Measurements from ENCODE around the gene MEOX1. TPM values are rescaled to one million over a fixed set of nuclear protein-coding genes. Genes with fewer than 3 reads are reported as not detected.

MEOX1 gene
- total RNA-seq, 1 experiment from 2014 or later: 0.84 TPM

DNA sequence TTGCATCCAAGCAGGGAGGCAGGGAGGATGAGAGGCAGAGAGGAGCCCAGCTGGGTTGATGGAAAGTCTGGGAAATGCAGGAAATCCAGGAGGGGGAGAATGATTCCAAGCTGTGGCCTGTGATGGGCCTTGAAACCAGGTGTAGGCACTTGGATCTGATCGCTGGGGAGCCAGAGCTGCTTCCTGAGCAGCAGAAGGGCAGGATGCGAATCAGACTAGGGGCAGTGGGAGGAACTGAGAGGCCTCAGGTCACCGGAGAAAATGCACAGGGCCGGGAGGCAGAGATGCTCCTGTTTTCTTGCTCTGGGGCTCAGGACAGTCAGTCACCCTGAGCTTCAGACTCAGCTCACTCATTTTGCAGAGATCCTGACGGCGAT is 29.6 kb upstream of the MEOX1 start:
- intact Hi-C loops (cut with micrococcal nuclease): no loop called here
- BruUV-seq (replicated peaks): no TSS peak
- DNase-seq (no peak), ATAC-seq (no peak)
- no peak for TF ChIP-seq EZH2phosphoT487 (IDR thresholded peaks at IDR 0.05; ENCODE audit: borderline replicate concordance, low read length)
- TF ChIP-seq EZH2 (IDR thresholded peaks at IDR 0.05; ENCODE audit: low read length, unreplicated experiment): no peak
- no peak for TF ChIP-seq CTCF (conservative IDR thresholded peaks at IDR 0.05; ENCODE audit: low read depth, low read length)
- H3K4me3 ChIP-seq (ENCODE audit: low read length): no peak overlapping the region
- POLR2A ChIA-PET (ENCODE audit: unreplicated experiment): no interaction called here
- CTCF ChIA-PET: interaction anchor here (1.8 kb wide), 1 partner anchor 68 kb away, joined by 4 read pairs; no protein-coding TSS in a partner anchor
- no peak overlapping the region for H3K4me2 ChIP-seq (ENCODE audit: low read length)
- H3K9me2 ChIP-seq (replicated peaks; ENCODE audit: low read length): no peaks in the 10 kb centered on the region
- H3K36me3 ChIP-seq (ENCODE audit: low read depth, low read length): no peaks in the 10 kb centered on the region
- H3K27ac ChIP-seq (ENCODE audit: low read length): no peak overlapping the region
- H2AFZ ChIP-seq (ENCODE audit: low read length): no peak overlapping the region
- no peaks in the 10 kb centered on the region for H3K4me1 ChIP-seq (ENCODE audit: insufficient read depth, low read length)
- no peaks in the 10 kb centered on the region for H3F3A ChIP-seq (ENCODE audit: low read length, unreplicated experiment)
- no peaks in the 10 kb centered on the region for H3K27me3 ChIP-seq (ENCODE audit: low read length)
- H4K20me1 ChIP-seq (ENCODE audit: low read length): no peaks in the 10 kb centered on the region
- H3K79me2 ChIP-seq (ENCODE audit: low read length): no peaks in the 10 kb centered on the region
- no peaks in the 10 kb centered on the region for H3K9me3 ChIP-seq (ENCODE audit: low read length)
- H3K9ac ChIP-seq (ENCODE audit: low read length): no peak overlapping the region

DNA sequence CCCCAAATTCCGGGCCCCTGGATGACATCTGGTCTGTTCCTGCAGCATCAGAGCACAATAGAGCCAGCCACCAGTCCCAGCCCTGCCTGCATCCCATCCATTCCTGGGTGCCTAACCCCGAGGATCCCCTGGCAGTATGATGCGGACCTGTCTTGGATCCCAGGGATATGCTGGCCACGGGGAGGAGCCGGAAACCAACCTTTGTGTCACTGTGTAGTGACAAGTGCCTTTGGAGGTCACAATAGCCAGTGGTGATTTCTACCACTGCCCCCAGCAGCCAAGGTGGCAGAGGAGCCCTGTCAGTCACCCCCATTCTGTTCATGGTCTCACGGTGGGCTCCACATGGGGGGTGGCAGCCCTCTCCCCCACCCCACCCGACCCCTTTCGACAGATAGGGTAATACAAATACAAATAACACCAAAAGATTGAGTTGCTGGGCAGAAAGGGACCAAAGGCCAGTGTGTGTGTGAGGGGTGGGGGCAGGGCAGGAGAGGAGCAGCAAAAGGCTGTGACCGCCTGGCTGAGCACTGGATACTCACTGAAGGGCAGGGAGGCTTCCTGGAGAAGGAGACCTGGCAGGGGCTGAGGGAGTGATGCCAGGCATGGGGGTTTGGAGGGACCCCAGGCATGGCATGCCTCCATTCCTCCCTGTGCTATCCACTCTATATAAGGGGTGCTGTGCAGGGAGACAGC is 29.0 kb upstream of the MEOX1 start:
- Histone ChIP-seq H4K20me1 (ENCODE audit: low read length) (no peaks in the 10 kb centered on the region), H3K4me1 (ENCODE audit: insufficient read depth, low read length) (no peaks in the 10 kb centered on the region), H3K27me3 (ENCODE audit: low read length) (no peaks in the 10 kb centered on the region), H3K9me3 (ENCODE audit: low read length) (no peaks in the 10 kb centered on the region), H3K9ac (ENCODE audit: low read length) (no peak overlapping the region), H3K79me2 (ENCODE audit: low read length) (no peaks in the 10 kb centered on the region), H3F3A (ENCODE audit: low read length, unreplicated experiment) (no peaks in the 10 kb centered on the region), H3K4me2 (ENCODE audit: low read length) (no peak overlapping the region), H3K27ac (ENCODE audit: low read length) (no peak overlapping the region), H2AFZ (ENCODE audit: low read length) (no peak overlapping the region), H3K9me2 (replicated peaks; ENCODE audit: low read length) (no peaks in the 10 kb centered on the region), H3K4me3 (ENCODE audit: low read length) (no peak overlapping the region), H3K36me3 (ENCODE audit: low read depth, low read length) (no peaks in the 10 kb centered on the region)
- ChIA-PET POLR2A (ENCODE audit: unreplicated experiment) (no interaction called here), CTCF (interaction anchor here (0.6 to 1.8 kb wide), 2 partner anchors 69 to 112 kb away, joined by 4 to 5 read pairs; no protein-coding TSS in a partner anchor)
- DNase-seq (no peak), ATAC-seq (no peak)
- no TSS peak for BruUV-seq (replicated peaks)
- intact Hi-C loops (cut with micrococcal nuclease): no loop called here
- TF ChIP-seq EZH2phosphoT487 (IDR thresholded peaks at IDR 0.05; ENCODE audit: borderline replicate concordance, low read length) (no peak), CTCF (conservative IDR thresholded peaks at IDR 0.05; ENCODE audit: low read depth, low read length) (no peak), EZH2 (IDR thresholded peaks at IDR 0.05; ENCODE audit: low read length, unreplicated experiment) (no peak)

GRCh38 chr17:43689814-43690213 is 28.1 kb upstream of the MEOX1 start:
- H3K9ac ChIP-seq (ENCODE audit: low read length): no peak overlapping the region
- no TSS peak for BruUV-seq (replicated peaks)
- POLR2A ChIA-PET (ENCODE audit: unreplicated experiment): no interaction called here
- no peaks in the 10 kb centered on the region for H3K4me1 ChIP-seq (ENCODE audit: insufficient read depth, low read length)
- TF ChIP-seq EZH2 (IDR thresholded peaks at IDR 0.05; ENCODE audit: low read length, unreplicated experiment): no peak
- no peak for TF ChIP-seq CTCF (conservative IDR thresholded peaks at IDR 0.05; ENCODE audit: low read depth, low read length)
- no peak for ATAC-seq
- no peak overlapping the region for H3K27ac ChIP-seq (ENCODE audit: low read length)
- H4K20me1 ChIP-seq (ENCODE audit: low read length): no peaks in the 10 kb centered on the region
- H3K79me2 ChIP-seq (ENCODE audit: low read length): no peaks in the 10 kb centered on the region
- intact Hi-C loops (cut with micrococcal nuclease): no loop called here
- no peaks in the 10 kb centered on the region for H3K9me2 ChIP-seq (replicated peaks; ENCODE audit: low read length)
- no peaks in the 10 kb centered on the region for H3K36me3 ChIP-seq (ENCODE audit: low read depth, low read length)
- CTCF ChIA-PET: interaction anchor here (0.6 kb wide), 1 partner anchor 18 kb away, joined by 3 read pairs; no protein-coding TSS in a partner anchor
- H3F3A ChIP-seq (ENCODE audit: low read length, unreplicated experiment): no peaks in the 10 kb centered on the region
- H3K27me3 ChIP-seq (ENCODE audit: low read length): no peaks in the 10 kb centered on the region
- DNase-seq: no peak
- no peak overlapping the region for H3K4me3 ChIP-seq (ENCODE audit: low read length)
- no peaks in the 10 kb centered on the region for H3K9me3 ChIP-seq (ENCODE audit: low read length)
- H2AFZ ChIP-seq (ENCODE audit: low read length): no peak overlapping the region
- H3K4me2 ChIP-seq (ENCODE audit: low read length): no peak overlapping the region

Measured in PC-3 (cell line).